ENCODE measurements around the gene LMAN2. TPM values are rescaled to one million over a fixed set of nuclear protein-coding genes. Genes with fewer than 3 reads are reported as not detected.
A peak's percentile ranks its signal among the peaks of the same experiment; 100 is the strongest.

Gene LMAN2
- total RNA-seq, 2 donors from 2014 or later = 137 to 185 TPM

DNA sequence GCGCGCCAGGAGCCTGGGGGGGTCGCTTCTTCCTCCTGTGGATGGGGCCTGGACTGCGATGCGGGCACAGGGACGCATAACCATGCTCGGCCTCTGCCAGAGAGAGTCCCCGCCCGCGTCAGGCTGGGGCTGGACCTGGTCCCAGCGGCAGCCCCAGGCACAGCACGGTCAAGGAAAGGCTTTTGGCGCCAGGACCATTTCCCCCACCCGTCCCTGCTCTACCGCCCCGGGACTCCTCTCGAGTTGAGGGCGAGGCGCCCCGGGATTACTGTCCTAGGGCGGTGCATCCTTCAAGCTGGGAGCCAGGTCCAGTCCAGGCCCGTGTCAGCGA is 40.1 kb downstream of the LMAN2 start:
- H3K27ac ChIP-seq = no peak overlapping the region
- H3K4me1 ChIP-seq = peaks cover 32% of the 10 kb centered on the region
- intact Hi-C loops (cut with DNase I) = loop anchor here (5.0 to 10.0 kb wide), 2 partner anchors 191 to 197 kb away; no protein-coding TSS in a partner anchor
- no peaks in the 10 kb centered on the region for H3K9me3 ChIP-seq
- no peaks in the 10 kb centered on the region for H3K36me3 ChIP-seq
- peak overlapping the region; percentile 61 to 68 for H3K9ac ChIP-seq (ENCODE audit: low read depth in 2 of 2, low read length in 2 of 2)
- H3K27me3 ChIP-seq = no peaks in the 10 kb centered on the region
- no peak for DNase-seq
- TF ChIP-seq, protein P1, sequence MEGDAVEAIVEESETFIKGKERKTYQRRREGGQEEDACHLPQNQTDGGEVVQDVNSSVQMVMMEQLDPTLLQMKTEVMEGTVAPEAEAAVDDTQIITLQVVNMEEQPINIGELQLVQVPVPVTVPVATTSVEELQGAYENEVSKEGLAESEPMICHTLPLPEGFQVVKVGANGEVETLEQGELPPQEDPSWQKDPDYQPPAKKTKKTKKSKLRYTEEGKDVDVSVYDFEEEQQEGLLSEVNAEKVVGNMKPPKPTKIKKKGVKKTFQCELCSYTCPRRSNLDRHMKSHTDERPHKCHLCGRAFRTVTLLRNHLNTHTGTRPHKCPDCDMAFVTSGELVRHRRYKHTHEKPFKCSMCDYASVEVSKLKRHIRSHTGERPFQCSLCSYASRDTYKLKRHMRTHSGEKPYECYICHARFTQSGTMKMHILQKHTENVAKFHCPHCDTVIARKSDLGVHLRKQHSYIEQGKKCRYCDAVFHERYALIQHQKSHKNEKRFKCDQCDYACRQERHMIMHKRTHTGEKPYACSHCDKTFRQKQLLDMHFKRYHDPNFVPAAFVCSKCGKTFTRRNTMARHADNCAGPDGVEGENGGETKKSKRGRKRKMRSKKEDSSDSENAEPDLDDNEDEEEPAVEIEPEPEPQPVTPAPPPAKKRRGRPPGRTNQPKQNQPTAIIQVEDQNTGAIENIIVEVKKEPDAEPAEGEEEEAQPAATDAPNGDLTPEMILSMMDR (IDR thresholded peaks at IDR 0.05) = no peak
- H3K4me3 ChIP-seq = peak overlapping the region; percentile 56

DNA sequence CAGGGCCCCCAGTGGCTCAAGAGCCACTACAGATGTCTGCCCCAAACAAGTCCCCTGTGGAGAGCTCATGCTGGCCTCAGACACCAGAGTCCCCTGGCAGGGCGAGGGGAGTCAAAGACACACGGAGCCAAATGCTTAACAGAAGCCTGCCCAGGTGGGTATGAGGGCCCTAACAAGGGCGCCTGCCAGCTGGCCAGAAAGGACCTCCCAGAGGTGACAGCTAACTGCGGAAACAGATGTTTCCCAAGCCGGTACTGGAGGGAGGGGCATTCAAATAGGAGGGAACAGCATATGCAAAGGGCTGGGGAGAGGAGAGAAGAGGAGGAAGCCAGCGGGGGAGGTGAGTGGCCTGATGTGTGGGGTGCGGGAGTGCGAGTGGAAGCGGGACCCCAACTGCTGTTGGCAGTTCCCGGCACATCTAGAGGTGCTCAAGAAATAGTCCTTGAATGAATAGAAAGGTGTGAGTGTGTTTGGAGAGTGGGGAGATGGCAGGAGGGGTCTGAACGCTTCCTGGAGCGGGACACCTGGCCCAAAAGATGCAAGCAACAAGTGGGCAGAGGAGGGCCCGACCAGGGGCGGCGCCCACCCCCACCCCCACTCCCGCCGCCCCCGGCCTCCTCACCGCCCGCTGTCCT is 40.6 kb downstream of the LMAN2 start:
- no peaks in the 10 kb centered on the region for H3K27me3 ChIP-seq
- peak overlapping the region; percentile 56 for H3K4me3 ChIP-seq
- H3K27ac ChIP-seq = no peak overlapping the region
- no peaks in the 10 kb centered on the region for H3K36me3 ChIP-seq
- H3K9me3 ChIP-seq = no peaks in the 10 kb centered on the region
- H3K9ac ChIP-seq (ENCODE audit: low read depth in 2 of 2, low read length in 2 of 2) = peak overlapping the region; percentile 61 to 68
- intact Hi-C loops (cut with DNase I) = loop anchor here (5.0 to 10.0 kb wide), 2 partner anchors 191 to 196 kb away; no protein-coding TSS in a partner anchor
- TF ChIP-seq, protein P1 (IDR thresholded peaks at IDR 0.05) = no peak
- H3K4me1 ChIP-seq = peaks cover 32% of the 10 kb centered on the region
- DNase-seq = peak; percentile 68

DNA sequence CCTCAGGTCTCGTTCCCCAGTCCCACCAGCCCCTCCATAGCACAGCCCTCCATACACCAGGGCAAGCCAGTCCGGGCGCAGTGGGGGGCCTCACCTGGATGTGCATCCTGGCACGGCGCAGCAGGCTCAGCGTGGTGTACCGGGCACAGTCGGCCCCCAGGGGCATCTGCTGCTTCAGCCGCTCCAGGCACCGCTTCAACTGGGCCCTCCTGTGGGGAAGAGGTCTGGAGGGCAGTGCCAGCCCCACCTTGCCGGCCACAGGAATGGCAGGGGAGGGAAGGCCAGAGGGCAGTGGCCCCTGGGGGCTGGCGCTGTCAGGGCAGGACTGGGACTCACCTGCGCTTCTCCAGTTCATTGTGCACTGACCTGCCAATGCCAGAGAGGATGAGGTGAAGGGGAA is 41.1 kb downstream of the LMAN2 start:
- Histone ChIP-seq H3K9ac (ENCODE audit: low read depth in 2 of 2, low read length in 2 of 2) (peak overlapping the region; percentile 28 to 68), H3K4me3 (no peak overlapping the region), H3K27me3 (no peaks in the 10 kb centered on the region), H3K9me3 (no peaks in the 10 kb centered on the region), H3K4me1 (peaks cover 35% of the 10 kb centered on the region), H3K27ac (no peak overlapping the region), H3K36me3 (peaks cover 4% of the 10 kb centered on the region)
- TF ChIP-seq, protein P1 (IDR thresholded peaks at IDR 0.05) = no peak
- intact Hi-C loops (cut with DNase I) = loop anchor here (5.0 to 10.0 kb wide), 2 partner anchors 192 to 196 kb away; no protein-coding TSS in a partner anchor
- no peak for DNase-seq

DNA sequence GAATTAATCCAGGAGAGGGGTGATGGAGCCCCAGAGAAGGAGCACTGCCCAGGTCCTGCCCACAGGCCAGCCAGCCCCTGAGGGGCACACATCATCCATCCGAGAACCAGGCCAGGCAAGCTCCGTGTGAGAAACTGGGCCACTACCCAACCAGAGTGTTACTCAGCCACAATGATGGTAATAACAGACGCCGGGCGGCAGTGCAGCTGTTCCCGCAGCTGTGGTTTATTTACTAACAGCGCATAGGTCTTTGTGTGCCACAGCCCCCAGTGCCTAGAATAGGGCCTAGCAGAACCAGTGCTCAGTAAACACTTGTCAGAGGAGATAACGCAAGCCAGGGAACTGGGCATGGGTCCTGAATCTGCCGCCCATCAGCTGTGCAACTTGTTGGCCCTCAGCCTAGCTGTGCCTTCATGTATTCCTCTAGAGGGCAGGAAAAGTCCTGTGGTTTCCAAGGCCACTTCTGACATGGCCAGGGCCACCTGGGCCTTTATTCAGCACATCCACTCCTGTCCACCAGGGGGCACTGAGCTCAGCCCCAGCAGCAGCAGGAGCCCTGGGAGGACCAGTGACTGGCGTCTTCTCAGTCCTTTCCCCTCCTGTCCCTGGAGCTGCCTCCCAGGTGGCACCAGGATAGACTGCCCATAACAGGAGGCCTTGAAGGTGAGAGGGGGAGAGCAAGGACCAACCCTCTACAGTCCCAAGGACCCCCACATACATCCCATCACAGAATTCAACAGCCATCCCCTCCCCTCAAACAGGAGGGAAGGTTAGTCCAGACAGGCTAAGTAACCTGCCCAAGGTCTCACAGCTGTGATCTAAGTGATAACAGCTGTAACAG is 41.9 kb downstream of the LMAN2 start:
- Histone ChIP-seq H3K4me1 (peaks cover 39% of the 10 kb centered on the region), H3K9me3 (no peaks in the 10 kb centered on the region), H3K27ac (no peak overlapping the region), H3K27me3 (no peaks in the 10 kb centered on the region), H3K36me3 (peaks cover 6% of the 10 kb centered on the region), H3K4me3 (no peak overlapping the region), H3K9ac (ENCODE audit: low read depth in 2 of 2, low read length in 2 of 2) (no peak overlapping the region)
- DNase-seq = peak; percentile 78
- intact Hi-C loops (cut with DNase I) = loop anchor here (5.0 to 10.0 kb wide), 2 partner anchors 193 to 195 kb away; no protein-coding TSS in a partner anchor
- TF ChIP-seq, protein P1 (IDR thresholded peaks at IDR 0.05) = peak; percentile 87

DNA sequence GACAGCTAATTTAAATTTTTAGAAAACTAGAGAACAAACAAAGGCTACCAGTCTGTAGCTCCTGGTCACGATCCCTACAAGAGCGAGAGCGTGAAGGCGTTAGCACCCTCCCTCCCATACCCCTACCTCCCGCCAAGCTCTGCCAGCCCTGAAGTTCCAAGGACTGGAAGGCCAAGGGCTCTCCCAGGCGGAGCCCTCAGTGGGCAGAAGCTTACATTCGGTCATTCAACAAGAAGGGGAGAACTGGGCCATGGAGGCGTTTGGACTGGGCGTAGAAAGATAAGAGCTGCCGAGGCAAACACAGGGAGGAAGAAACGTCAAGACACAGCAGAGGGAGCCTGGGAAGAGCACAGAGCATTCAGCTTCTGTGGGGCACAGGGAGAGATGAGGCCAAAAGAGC is 42.7 kb downstream of the LMAN2 start:
- DNase-seq = no peak
- peaks cover 6% of the 10 kb centered on the region for H3K36me3 ChIP-seq
- no peaks in the 10 kb centered on the region for H3K9me3 ChIP-seq
- intact Hi-C loops (cut with DNase I) = no loop called here
- no peak overlapping the region for H3K9ac ChIP-seq (ENCODE audit: low read depth in 2 of 2, low read length in 2 of 2)
- H3K27ac ChIP-seq = no peak overlapping the region
- TF ChIP-seq, protein P1 (IDR thresholded peaks at IDR 0.05) = no peak
- H3K4me3 ChIP-seq = no peak overlapping the region
- H3K27me3 ChIP-seq = no peaks in the 10 kb centered on the region
- peaks cover 39% of the 10 kb centered on the region for H3K4me1 ChIP-seq
